ENCODE results near the gene SYT9.

Gene SYT9

GRCh38 chr11:7445564-7445963 lies 193.9 kb downstream of the SYT9 start:
- ChIA-PET POLR2A (ENCODE audit: low non-redundant PET) (no interaction called here), CTCF (no interaction called here)
- DNase-seq (ENCODE audit: low spot score) = no peak

GRCh38 chr11:7448201-7448600 lies 196.5 kb downstream of the SYT9 start:
- ChIA-PET POLR2A (ENCODE audit: low non-redundant PET) (no interaction called here), CTCF (interaction anchor here (0.8 kb wide), 1 partner anchor 157 kb away, joined by 5 read pairs; no protein-coding TSS in a partner anchor)
- H3K27ac ChIP-seq = no peak overlapping the region
- DNase-seq (ENCODE audit: low spot score) = no peak
- TF ChIP-seq, protein P1, sequence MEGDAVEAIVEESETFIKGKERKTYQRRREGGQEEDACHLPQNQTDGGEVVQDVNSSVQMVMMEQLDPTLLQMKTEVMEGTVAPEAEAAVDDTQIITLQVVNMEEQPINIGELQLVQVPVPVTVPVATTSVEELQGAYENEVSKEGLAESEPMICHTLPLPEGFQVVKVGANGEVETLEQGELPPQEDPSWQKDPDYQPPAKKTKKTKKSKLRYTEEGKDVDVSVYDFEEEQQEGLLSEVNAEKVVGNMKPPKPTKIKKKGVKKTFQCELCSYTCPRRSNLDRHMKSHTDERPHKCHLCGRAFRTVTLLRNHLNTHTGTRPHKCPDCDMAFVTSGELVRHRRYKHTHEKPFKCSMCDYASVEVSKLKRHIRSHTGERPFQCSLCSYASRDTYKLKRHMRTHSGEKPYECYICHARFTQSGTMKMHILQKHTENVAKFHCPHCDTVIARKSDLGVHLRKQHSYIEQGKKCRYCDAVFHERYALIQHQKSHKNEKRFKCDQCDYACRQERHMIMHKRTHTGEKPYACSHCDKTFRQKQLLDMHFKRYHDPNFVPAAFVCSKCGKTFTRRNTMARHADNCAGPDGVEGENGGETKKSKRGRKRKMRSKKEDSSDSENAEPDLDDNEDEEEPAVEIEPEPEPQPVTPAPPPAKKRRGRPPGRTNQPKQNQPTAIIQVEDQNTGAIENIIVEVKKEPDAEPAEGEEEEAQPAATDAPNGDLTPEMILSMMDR (conservative IDR thresholded peaks at IDR 0.05; ENCODE audit: low read depth) = no peak

More at GRCh38 chr11:7445564-7445963, 193.9 kb downstream of the SYT9 start:
- TF ChIP-seq, protein P1 (conservative IDR thresholded peaks at IDR 0.05; ENCODE audit: low read depth) = no peak
- H3K27ac ChIP-seq = no peak overlapping the region

DNA sequence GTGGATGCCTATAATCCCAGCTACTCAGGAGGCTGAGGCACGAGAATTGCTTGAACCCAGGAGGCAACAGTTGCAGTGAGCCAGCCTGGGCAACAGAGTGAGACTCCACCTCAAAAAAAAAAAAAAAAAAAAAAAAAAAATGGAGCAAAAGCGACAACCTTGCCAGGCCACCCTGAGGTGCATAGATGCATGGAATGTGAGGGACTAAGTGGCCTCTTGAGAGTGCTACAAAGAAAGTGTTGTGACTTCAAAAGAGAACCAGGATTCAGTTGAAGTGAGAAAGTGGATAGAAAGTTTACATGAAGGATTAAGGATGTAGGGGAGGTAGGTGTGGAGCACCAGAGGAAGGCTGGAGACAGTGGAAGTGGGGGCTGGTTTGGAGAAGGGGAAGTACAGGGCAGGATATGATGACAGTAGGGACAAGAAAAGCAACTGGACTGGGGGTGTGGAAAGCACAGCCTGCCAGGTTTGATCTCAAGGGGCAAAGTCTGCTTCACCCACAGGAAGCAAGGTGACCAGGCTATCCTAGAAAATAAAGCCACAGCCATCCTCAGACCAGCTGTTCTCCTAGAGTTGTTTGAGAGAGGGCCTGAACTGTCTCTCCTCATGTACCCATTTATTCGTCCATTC lies 197.6 kb downstream of the SYT9 start:
- POLR2A ChIA-PET (ENCODE audit: low non-redundant PET) = no interaction called here
- H3K27ac ChIP-seq = no peak overlapping the region
- TF ChIP-seq, protein P1 (conservative IDR thresholded peaks at IDR 0.05; ENCODE audit: low read depth) = no peak
- CTCF ChIA-PET = interaction anchor here (0.7 kb wide), 1 partner anchor 204 kb away, joined by 4 read pairs; no protein-coding TSS in a partner anchor
- DNase-seq (ENCODE audit: low spot score) = no peak

GRCh38 chr11:7449841-7450214 lies 198.1 kb downstream of the SYT9 start:
- H3K27ac ChIP-seq = no peak overlapping the region
- CTCF ChIA-PET = interaction anchor here (0.6 to 0.7 kb wide), 3 partner anchors 72 to 665 kb away, joined by 3 to 4 read pairs (median 3); no protein-coding TSS in a partner anchor

GRCh38 chr11:7450836-7451235 lies 199.1 kb downstream of the SYT9 start:
- DNase-seq (ENCODE audit: low spot score) = no peak
- POLR2A ChIA-PET (ENCODE audit: low non-redundant PET) = interaction anchor here (0.8 kb wide), 1 partner anchor 63 kb away, joined by 3 read pairs; the partner anchor contains the start of gene PPFIBP2
- TF ChIP-seq, protein P1 (conservative IDR thresholded peaks at IDR 0.05; ENCODE audit: low read depth) = no peak
- CTCF ChIA-PET = interaction anchor here (0.7 to 1.9 kb wide), 2 partner anchors 8 to 110 kb away, joined by 3 to 4 read pairs; no protein-coding TSS in a partner anchor
- H3K27ac ChIP-seq = no peak overlapping the region

More at GRCh38 chr11:7449841-7450214, 198.1 kb downstream of the SYT9 start:
- no peak for DNase-seq (ENCODE audit: low spot score)
- POLR2A ChIA-PET (ENCODE audit: low non-redundant PET) = interaction anchor here (0.8 kb wide), 1 partner anchor 64 kb away, joined by 3 read pairs; the partner anchor contains the start of gene PPFIBP2
- TF ChIP-seq, protein P1 (conservative IDR thresholded peaks at IDR 0.05; ENCODE audit: low read depth) = no peak

DNA sequence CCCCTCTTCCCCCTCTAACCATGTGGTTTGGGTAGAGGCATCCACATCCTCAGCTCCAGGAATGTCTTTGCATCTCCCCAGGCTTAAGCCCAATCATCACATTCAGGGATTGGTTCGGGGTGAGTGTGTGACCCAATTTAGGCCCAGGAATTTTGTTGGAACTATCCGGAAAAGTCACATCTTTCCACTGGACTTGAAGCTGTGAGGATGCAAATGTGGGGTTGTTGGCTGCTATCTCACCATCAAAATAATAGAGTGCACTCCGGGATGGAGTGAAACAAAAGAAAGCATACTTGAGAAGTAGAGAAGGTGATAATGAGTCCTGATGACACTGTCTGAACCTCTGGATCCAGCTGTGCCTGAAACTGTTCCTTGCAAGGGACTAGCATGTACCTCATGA lies 199.8 kb downstream of the SYT9 start:
- DNase-seq (ENCODE audit: low spot score) = no peak
- CTCF ChIA-PET = interaction anchor here (0.7 to 1.9 kb wide), 2 partner anchors 9 to 357 kb away, joined by 4 to 9 read pairs; no protein-coding TSS in a partner anchor
- no peak overlapping the region for H3K27ac ChIP-seq
- POLR2A ChIA-PET (ENCODE audit: low non-redundant PET) = no interaction called here
- TF ChIP-seq, protein P1 (conservative IDR thresholded peaks at IDR 0.05; ENCODE audit: low read depth) = no peak

All from RWPE1 (cell line).